ENCODE data around the gene MFAP3.
A peak's percentile ranks its signal among the peaks of the same experiment; 100 is the strongest.
"Not testable (repeated sequence)": the region's sequence is repeated elsewhere in the genome, so short reads cannot be mapped to it uniquely, and the experiment has no call there.

MFAP3 gene

GRCh38 chr5:154055201-154055600 is 16.4 kb downstream of the MFAP3 start:
- DNase-seq: no peak

- no peak for DNase-seq
These were observed 19.6 kb downstream of the MFAP3 start for GRCh38 chr5:154058055-154059038.

GRCh38 chr5:154059039-154059430 is 20.3 kb downstream of the MFAP3 start:
- no peak for DNase-seq

- no peak for DNase-seq
These were observed 20.8 kb downstream of the MFAP3 start for GRCh38 chr5:154059583-154059982.

DNA sequence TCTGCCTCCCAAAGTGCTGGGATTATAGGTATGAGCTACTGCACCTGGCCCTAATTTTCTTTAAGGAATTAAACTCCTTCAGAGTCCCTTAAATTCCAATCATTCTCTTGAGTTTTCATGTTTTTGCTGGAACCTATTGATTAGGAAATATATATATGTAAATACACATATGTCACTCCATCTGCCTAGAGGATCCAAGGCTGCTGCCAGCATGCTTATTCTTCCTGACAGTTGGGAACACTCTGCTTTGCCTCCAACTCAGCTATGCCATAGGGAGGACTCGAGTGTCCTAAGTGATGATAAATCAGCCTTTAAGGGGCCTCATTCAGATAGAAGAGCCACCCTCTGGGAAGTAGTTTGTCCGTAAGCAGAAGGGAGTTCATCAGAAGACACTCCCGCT is 21.8 kb downstream of the MFAP3 start:
- no peak for DNase-seq

DNA sequence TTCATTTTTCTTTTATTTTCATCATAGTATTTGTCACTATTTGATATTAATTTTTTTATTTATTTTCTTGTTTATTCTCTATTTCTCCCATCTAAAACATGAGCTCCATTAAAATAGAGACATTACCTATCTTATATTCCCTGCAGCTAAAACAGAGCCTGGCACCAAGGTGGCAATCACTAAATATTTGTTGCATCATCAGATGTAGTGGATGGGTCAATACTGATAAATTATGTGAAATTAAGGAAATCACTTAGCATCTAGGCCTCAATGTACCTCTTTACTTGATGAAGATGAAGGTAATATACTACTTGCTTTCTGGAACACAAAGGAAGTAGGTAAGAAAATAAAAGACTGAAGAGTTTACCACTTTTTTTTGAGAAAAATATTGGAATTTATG is 24.6 kb downstream of the MFAP3 start:
- no peak for DNase-seq

DNA sequence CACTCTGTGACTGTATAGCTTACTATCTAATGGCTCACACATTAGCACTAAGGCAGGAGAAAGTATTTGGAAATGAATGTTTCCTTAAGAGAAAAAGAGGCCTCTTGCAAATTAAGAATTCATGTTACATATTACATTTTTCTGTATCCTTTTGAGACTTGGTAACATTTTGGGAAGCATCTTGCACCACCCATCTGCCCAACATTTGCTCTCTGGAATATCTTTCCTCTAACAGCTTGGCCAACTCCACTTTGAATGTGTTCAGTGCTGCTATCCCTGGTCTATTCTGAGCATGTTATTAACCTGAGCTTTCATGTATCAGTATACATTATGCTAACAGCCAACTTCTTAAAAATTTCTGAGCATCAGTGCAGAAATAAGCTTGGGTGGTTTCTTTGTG is 27.2 kb downstream of the MFAP3 start:
- DNase-seq: no peak

DNA sequence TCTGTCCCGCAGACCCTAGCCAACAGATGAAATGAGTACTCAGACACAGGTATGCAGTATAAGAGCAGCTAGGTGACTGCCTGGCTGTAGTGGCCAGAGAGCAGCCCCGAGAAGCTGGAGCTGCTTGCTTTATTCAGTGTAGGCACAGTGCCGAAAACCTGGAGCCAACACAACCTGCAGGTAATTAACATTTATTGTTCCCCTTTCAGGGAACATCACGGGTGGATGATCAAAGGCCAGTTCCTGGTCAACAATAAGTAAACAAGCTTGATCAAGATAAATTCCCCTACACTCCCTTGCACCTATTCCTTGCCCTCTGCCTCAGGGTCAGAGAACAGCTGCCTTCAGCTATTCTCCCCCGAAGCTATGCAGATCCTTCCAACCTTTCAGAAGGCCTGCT is 31.1 kb downstream of the MFAP3 start:
- not testable (repeated sequence) for DNase-seq

GRCh38 chr5:154071799-154072413 is 33.1 kb downstream of the MFAP3 start:
- DNase-seq: no peak

- peak; percentile 91 to 94 for DNase-seq
These were observed 33.8 kb downstream of the MFAP3 start for GRCh38 chr5:154072414-154073171.

DNA sequence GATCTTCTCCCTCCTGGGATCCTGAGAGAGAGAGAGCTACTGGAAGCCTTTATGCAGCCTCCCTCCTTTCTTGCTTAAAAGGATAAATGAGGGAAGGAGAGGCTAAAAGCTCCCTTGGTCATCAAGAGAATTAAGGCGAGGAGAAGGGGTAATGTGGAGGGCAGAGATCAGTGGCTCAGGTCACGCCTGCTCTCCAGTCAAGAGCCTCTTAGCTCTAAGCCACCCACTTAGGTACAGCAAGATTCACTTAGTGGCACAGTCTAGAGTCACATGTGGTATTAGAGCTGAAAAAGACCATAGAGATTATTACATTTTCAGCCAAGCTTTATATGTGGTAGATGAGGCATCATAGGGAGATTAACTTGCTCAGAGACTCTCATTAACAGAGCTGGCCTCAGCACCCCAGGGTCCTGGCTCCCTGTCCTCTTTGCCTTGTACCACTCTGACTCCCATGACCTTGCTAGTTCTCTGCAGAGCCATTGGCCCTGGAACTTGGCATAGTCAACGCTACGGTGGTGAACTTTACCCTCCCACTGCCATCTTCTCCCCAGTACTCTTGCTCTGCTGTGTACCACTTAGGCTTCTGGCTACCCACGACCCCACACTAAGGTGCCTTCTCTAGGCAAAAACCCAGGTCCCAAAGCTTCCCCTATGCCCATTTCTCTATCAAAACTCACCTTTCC is 37.6 kb downstream of the MFAP3 start:
- DNase-seq: no peak

- DNase-seq: no peak
These were observed 38.9 kb downstream of the MFAP3 start for GRCh38 chr5:154077696-154078095.

DNA sequence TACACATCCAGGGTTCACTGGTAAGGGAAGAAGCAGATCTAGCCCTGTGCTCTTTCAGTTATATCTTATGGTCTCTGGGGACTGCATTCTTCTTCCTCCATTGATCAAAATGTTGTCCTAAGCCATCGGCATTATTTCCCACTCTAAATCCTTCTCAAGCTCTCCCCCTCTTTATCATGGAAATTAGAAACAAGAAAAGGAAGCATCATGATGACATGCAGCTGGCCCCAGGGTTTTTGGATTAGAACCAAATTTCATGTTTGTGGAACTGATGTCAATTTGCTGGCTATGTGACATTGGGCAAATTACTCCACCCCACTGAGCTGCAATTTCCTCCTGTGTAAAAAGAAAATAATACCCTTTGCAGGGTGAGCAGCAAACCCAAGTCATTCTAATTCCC is 39.5 kb downstream of the MFAP3 start:
- no peak for DNase-seq

GRCh38 chr5:154081246-154081645 is 42.5 kb downstream of the MFAP3 start:
- DNase-seq: no peak

DNA sequence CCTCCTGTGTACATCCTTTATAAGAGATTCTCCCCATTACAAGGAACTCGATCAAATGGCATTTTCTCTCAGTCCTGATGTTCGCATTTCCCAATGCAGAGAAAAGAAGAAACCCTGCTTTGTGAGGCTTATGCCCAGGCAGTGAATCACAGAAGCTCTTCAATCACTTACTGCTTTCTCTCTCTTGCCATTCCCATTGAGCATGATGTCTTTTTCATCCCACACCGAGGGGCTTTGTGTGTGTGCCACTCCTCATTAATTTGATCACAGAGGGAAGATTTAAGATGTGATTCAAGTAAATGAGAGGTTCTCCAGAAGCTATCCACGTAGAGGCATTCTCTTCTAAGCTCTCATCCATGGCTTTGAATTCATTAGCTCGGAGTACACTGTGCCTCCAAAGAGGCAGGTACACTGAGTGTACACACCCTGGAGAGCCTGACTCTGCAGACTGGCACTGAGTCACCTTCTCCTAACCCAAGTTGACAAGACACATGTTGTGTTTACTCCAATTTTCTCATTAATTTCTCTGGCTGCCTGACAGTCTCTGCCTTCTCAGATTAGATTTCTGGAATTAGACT is 45.4 kb downstream of the MFAP3 start:
- no peak for DNase-seq

GRCh38 chr5:154086146-154086545 is 47.4 kb downstream of the MFAP3 start:
- DNase-seq: no peak

GRCh38 chr5:154086641-154087040 is 47.9 kb downstream of the MFAP3 start:
- DNase-seq: no peak

- no peak for DNase-seq
These were observed 48.5 kb downstream of the MFAP3 start for GRCh38 chr5:154087260-154087659.

- DNase-seq: no peak
These were observed 50.0 kb downstream of the MFAP3 start for GRCh38 chr5:154088801-154089200.

DNA sequence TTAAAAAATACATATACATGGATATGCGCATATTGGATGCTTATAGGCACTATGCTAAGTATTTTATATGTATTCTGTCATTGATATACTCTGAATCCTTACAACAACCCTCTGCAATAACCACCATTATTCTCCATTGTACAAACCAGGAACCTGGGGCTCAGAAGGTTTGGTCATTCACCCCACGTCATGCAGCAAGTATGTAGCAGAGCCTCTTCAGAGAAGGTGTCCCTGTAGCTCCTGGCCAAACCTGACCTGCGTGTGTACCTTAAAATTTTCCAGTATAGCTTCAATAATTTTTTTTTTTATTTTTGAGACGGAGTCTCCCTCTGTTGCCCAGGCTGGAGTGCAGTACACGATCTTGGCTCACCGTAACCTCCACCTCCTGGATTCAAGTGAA is 51.9 kb downstream of the MFAP3 start:
- no peak for DNase-seq

DNA sequence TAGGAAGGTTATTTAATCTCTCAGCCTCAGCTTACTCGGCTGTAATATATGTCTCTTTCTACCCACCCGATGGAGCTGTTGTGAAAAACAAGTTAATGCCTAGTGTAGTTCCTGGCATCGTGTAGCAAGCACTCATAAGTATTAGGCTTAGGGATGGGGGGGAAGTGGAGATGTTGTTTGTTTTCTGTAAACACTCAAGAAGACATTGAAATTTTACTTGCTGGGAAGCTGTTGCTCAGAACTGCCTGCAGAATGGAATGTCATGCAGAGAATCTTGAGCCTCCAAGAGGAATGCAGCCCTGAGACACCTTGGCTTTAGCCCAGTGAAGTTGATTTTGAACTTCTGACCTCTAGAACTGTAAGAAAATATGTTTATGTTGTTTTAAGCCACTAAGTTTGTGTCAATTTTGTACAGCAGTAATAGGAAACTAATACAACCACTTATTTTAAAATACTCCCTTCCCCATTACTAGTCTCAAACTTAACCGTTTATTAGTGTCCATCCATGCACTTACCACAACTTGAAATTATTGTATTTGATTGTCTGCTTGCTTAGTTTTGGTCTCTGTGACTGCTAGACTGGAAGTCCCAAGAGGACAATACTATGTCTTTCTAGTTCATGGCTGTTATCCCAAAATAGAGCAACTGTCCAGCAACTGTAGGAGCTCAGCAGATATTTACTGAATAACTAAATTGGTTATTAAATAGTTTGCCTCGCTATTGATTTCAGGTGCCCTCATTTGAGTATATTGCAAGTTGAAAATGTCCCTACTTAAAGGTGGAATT is 53.8 kb downstream of the MFAP3 start:
- DNase-seq: no peak

DNA sequence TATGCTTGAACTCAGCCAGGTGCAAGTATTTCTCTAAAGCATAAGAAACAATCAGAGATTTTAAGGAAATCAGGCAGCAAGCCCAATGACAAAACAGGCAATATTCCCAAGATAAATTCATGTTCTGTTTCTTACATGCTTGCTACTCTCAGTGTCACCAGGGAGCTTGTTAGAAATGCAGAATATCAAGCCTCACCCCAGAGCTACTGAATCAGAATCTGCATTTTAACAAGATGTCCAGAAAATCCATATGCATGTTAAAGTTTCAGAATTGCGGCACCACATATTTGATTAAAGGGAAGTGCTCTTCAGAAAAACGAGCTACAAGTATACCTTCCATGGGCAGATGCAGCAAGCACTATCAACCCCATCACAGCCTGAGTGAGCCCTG is 54.4 kb downstream of the MFAP3 start:
- no peak for DNase-seq

Measured in activated T-cell treated with anti-CD3 and anti-CD28 coated beads, Interleukin-2, amount 50 U/mL, for 48 hours (primary cell).